B cell (primary cell): ENCODE measurements around the gene PKP1.

Experiments used
- EZH2 ChIP-seq: IDR thresholded peaks from 2 replicates; pipeline ENCODE4 v1.6.1; 2012; ENCODE audit warnings: borderline replicate concordance, low read depth, mild to moderate bottlenecking, moderate library complexity, low read length; ENCODE audit not compliant: insufficient read depth, poor library complexity, severe bottlenecking
- TF ChIP-seq, protein P1 (sequence below): fragments of 200-600 bp; IDR thresholded peaks from one replicate; pipeline ENCODE4 v1.8.0; 2022; ENCODE audit warnings: antibody characterized with exemption, mild to moderate bottlenecking

DNA sequence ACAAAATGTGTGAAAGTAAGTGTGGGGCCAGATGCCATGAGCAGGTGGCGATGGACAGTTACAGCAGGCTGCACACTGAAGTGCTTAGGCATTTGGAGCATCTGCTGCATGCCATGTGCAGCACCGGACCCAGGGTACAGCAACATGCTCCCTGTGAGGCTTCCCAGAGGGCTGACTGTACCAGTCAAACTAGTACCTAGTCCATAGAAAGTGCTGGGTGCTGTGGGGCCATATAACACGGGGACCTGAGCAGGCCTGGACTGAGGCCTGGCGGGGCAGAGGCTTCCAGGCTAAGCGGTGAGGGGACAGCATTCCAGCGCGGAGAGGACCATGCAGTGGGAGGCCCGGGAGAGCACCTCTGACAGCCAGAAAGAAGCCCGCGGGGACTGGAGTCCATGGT is 29.9 kb upstream of the PKP1 start:
- TF ChIP-seq, protein P1, sequence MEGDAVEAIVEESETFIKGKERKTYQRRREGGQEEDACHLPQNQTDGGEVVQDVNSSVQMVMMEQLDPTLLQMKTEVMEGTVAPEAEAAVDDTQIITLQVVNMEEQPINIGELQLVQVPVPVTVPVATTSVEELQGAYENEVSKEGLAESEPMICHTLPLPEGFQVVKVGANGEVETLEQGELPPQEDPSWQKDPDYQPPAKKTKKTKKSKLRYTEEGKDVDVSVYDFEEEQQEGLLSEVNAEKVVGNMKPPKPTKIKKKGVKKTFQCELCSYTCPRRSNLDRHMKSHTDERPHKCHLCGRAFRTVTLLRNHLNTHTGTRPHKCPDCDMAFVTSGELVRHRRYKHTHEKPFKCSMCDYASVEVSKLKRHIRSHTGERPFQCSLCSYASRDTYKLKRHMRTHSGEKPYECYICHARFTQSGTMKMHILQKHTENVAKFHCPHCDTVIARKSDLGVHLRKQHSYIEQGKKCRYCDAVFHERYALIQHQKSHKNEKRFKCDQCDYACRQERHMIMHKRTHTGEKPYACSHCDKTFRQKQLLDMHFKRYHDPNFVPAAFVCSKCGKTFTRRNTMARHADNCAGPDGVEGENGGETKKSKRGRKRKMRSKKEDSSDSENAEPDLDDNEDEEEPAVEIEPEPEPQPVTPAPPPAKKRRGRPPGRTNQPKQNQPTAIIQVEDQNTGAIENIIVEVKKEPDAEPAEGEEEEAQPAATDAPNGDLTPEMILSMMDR = no peak
- TF ChIP-seq EZH2 = no peak
